CD4-positive, alpha-beta T cell (primary cell): ENCODE measurements around the gene CDH16. TPM values are rescaled to one million over a fixed set of nuclear protein-coding genes. Genes with fewer than 3 reads are reported as not detected.

Source experiments
- ATAC-seq: fragments of 200-7000 bp; cut with Tn5 transposase; one replicate; pipeline ENCODE4 v1.10.0; 2022; ENCODE audit warnings: mild to moderate bottlenecking; ENCODE audit not compliant: poor library complexity
- CTCF ChIA-PET: fragments of 350-600 bp; sonication (Branson Sonifier 250); formaldehyde crosslinking; loops from one replicate; lab custom pipeline; 2021; ENCODE audit warnings: antibody characterized with exemption, inconsistent platforms; lab: Charles Lee
- POLR2A ChIA-PET: fragments of 350-600 bp; sonication (Branson Sonifier 250); formaldehyde crosslinking; loops from one replicate; lab custom pipeline; 2021; ENCODE audit warnings: antibody characterized with exemption, inconsistent platforms; lab: Charles Lee
- DNase-seq, 14 experiments: peaks; one replicate each; pipeline ENCODE4 v3.0.0-alpha.2; 2013 to 2020; ENCODE audit warnings: mixed read lengths in 2 of 14
- H3K27ac ChIP-seq, 2 donors: one replicate each; pipeline versions ENCODE4 v1.5.1 to v1.7.0; 2013; ENCODE audit warnings: low read length in 2 of 2, low read depth in 1 of 2, mild to moderate bottlenecking in 1 of 2
- H3K27me3 ChIP-seq, 2 experiments: 1 replicate in 1 of 2; 2 replicates in 1 of 2; pipeline versions ENCODE4 v1.6.1 to v1.7.0; 2013; ENCODE audit warnings: low read length in 2 of 2, control low read depth in 1 of 2, mild to moderate bottlenecking in 1 of 2, moderate library complexity in 1 of 2; ENCODE audit not compliant: insufficient read depth in 2 of 2, control insufficient read depth in 1 of 2
- H3K36me3 ChIP-seq: one replicate; pipeline ENCODE4 v1.6.1; 2013; ENCODE audit warnings: low read length, control low read depth; ENCODE audit not compliant: insufficient read depth
- H3K4me1 ChIP-seq: one replicate; pipeline ENCODE4 v1.6.1; 2013; ENCODE audit warnings: low read length, control low read depth; ENCODE audit not compliant: insufficient read depth
- H3K4me3 ChIP-seq: one replicate; pipeline ENCODE4 v1.5.1; 2013; ENCODE audit warnings: mild to moderate bottlenecking, low read length, moderate library complexity
- H3K9me3 ChIP-seq, 2 experiments: 1 replicate in 1 of 2; 2 replicates in 1 of 2; pipeline versions ENCODE4 v1.6.1 to v1.7.0; 2013; ENCODE audit warnings: low read length in 2 of 2, mild to moderate bottlenecking in 2 of 2, control low read depth in 1 of 2, moderate library complexity in 1 of 2; ENCODE audit not compliant: control insufficient read depth in 1 of 2, insufficient read depth in 1 of 2
- H3K27ac Mint-ChIP-seq: one replicate; pipeline ENCODE4 v1.8.0; 2020; ENCODE audit warnings: mixed read lengths
- H3K27me3 Mint-ChIP-seq: one replicate; pipeline ENCODE4 v1.8.0; 2021; ENCODE audit warnings: mixed read lengths
- H3K36me3 Mint-ChIP-seq: one replicate; pipeline ENCODE4 v1.8.0; 2021; ENCODE audit warnings: low read depth, mixed read lengths
- H3K4me1 Mint-ChIP-seq: one replicate; pipeline ENCODE4 v1.8.0; 2021; ENCODE audit warnings: low read depth, mixed read lengths
- H3K4me3 Mint-ChIP-seq: one replicate; pipeline ENCODE4 v1.8.0; 2020; ENCODE audit warnings: mild to moderate bottlenecking, mixed read lengths
- H3K9me3 Mint-ChIP-seq: one replicate; pipeline ENCODE4 v1.8.0; 2020; ENCODE audit warnings: mixed read lengths
- CTCF ChIP-seq: fragments of 200-600 bp; IDR thresholded peaks from one replicate; pipeline ENCODE4 v1.8.0; 2022; ENCODE audit warnings: antibody characterized with exemption, mild to moderate bottlenecking
- intact Hi-C, 2 experiments: fragments of 100-400 bp; cut with DNase I in 1 of 2; cut with micrococcal nuclease in 1 of 2; formaldehyde crosslinking; loops; one replicate each; pipeline versions ENCODE4 v1.15.1 to v1.9.0; 2023 to 2025; cut with DNase I, micrococcal nuclease
- total RNA-seq, 174 experiments: library from RNA in 2 of 174; stranded (reverse) in 2 of 174; gene quantifications; one replicate each; pipeline ENCODE4 v1.2.3 and lab custom pipeline; 2021 to 2026

CDH16 gene
- total RNA-seq, 2 experiments from 2014 or later, result not detected

GRCh38 chr16:66923247-66923731, 4.6 kb upstream of the CDH16 start:
- no peak for TF ChIP-seq CTCF
- Mint-ChIP-seq H3K4me1 (peaks cover 7% of the 10 kb centered on the region), H3K9me3 (no peaks in the 10 kb centered on the region), H3K36me3 (no peaks in the 10 kb centered on the region), H3K4me3 (no peak overlapping the region), H3K27me3 (peaks cover 61% of the 10 kb centered on the region), H3K27ac (no peak overlapping the region)
- peaks cover 32 to 43% of the 10 kb centered on the region in 2 experiments for H3K27me3 ChIP-seq
- H3K36me3 ChIP-seq, result no peaks in the 10 kb centered on the region
- H3K4me3 ChIP-seq, result no peak overlapping the region
- ChIA-PET CTCF (no interaction called here), POLR2A (no interaction called here)
- no peak overlapping the region for H3K27ac ChIP-seq
- intact Hi-C loops, result no loop called here
- peaks cover 16% of the 10 kb centered on the region for H3K4me1 ChIP-seq
- H3K9me3 ChIP-seq, result peaks cover 0 to 11% of the 10 kb centered on the region in 2 experiments
- ATAC-seq, result no peak
- DNase-seq, result no peak

DNA sequence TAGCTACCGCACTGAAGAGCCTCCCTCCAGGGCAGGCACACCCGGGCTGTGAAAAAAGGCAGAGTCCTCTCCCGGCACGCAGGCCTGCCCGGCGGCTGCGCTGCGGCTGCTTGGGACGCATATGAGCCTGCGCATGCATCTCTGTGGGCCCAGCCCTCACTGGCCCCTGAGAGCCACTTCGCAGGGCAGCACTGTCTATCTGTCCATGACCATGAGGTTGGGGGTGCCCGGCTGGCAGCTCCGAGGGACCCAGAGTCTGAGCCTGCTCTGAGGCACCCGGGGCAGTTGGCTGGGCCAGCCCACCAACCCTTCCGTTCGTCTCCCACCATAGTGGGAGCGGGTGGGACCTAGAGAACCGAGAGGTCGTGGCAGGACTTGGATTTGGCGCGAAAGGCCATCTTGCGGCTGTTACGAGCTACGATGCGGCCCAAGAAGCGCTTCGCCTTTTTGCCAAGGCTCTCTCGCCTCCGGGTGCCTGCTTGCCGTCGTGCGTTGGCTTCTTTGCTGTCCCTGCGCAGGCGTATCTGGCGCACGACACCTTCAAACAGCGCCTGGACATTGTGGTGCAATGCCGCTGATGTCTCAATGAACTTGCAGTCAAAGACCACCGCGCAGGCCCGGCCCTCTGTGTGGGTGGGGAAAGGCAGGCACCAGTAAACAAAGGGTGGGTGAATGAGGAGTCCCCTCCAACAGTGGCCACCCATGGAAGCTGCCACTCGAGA, 3.2 kb upstream of the CDH16 start:
- POLR2A ChIA-PET, result interaction anchor here (0.5 kb wide), 1 partner anchor 29 kb away, joined by 5 read pairs; no protein-coding TSS in a partner anchor

More for the DNA sequence above, 3.2 kb upstream of the CDH16 start:
- no peaks in the 10 kb centered on the region for H3K36me3 Mint-ChIP-seq
- intact Hi-C loops, result no loop called here
- H3K4me1 Mint-ChIP-seq, result peaks cover 7% of the 10 kb centered on the region
- peaks cover 50% of the 10 kb centered on the region for H3K27me3 Mint-ChIP-seq
- Histone ChIP-seq H3K4me1 (peaks cover 16% of the 10 kb centered on the region), H3K9me3 (peaks cover 0 to 11% of the 10 kb centered on the region in 2 experiments), H3K4me3 (no peak overlapping the region), H3K27me3 (peaks cover 32 to 45% of the 10 kb centered on the region in 2 experiments), H3K36me3 (no peaks in the 10 kb centered on the region), H3K27ac (no peak overlapping the region)
- no peak for TF ChIP-seq CTCF
- no peak overlapping the region for H3K4me3 Mint-ChIP-seq
- CTCF ChIA-PET, result no interaction called here
- no peak overlapping the region for H3K27ac Mint-ChIP-seq
- H3K9me3 Mint-ChIP-seq, result no peaks in the 10 kb centered on the region
- no peak for ATAC-seq
- no peak for DNase-seq
